Activated naive CD8-positive, alpha-beta T cell treated with anti-CD3 and anti-CD28 coated beads for 36 hours (primary cell): Measurements from ENCODE around the gene VSX2. TPM values are rescaled to one million over a fixed set of nuclear protein-coding genes. Genes with fewer than 3 reads are reported as not detected.
A peak's percentile ranks its signal among the peaks of the same experiment; 100 is the strongest.

Experiments used
- DNase-seq: peaks from one replicate; pipeline ENCODE4 v3.0.0; 2021
- H3K27ac Mint-ChIP-seq: one replicate; pipeline ENCODE4 v1.8.0; 2022; ENCODE audit warnings: mild to moderate bottlenecking, moderate library complexity, mixed read lengths
- H3K27me3 Mint-ChIP-seq: one replicate; pipeline ENCODE4 v1.8.0; 2022; ENCODE audit warnings: mild to moderate bottlenecking, mixed read lengths
- H3K36me3 Mint-ChIP-seq: one replicate; pipeline ENCODE4 v1.8.0; 2021; ENCODE audit warnings: mild to moderate bottlenecking, mixed read lengths
- H3K4me1 Mint-ChIP-seq: one replicate; pipeline ENCODE4 v1.8.0; 2021; ENCODE audit warnings: mixed read lengths
- H3K4me3 Mint-ChIP-seq: one replicate; pipeline ENCODE4 v1.8.0; 2022; ENCODE audit warnings: mild to moderate bottlenecking, moderate library complexity, mixed read lengths
- H3K9me3 Mint-ChIP-seq: one replicate; pipeline ENCODE4 v1.8.0; 2022; ENCODE audit warnings: mixed read lengths
- total RNA-seq, 2 experiments: library from RNA; stranded (reverse); gene quantifications; one replicate each; pipeline ENCODE4 v1.2.3, GENCODE V29; 2021

The VSX2 gene
- total RNA-seq, 2 experiments from 2014 or later: not detected

- H3K27ac Mint-ChIP-seq: no peak overlapping the region
- H3K4me1 Mint-ChIP-seq: peaks cover 3% of the 10 kb centered on the region
- H3K4me3 Mint-ChIP-seq: no peak overlapping the region
- DNase-seq: no peak
- no peaks in the 10 kb centered on the region for H3K36me3 Mint-ChIP-seq
- no peaks in the 10 kb centered on the region for H3K9me3 Mint-ChIP-seq
- peaks cover 15% of the 10 kb centered on the region for H3K27me3 Mint-ChIP-seq
Observed at GRCh38 chr14:74216671-74217070, 22.6 kb upstream of the VSX2 start.

DNA sequence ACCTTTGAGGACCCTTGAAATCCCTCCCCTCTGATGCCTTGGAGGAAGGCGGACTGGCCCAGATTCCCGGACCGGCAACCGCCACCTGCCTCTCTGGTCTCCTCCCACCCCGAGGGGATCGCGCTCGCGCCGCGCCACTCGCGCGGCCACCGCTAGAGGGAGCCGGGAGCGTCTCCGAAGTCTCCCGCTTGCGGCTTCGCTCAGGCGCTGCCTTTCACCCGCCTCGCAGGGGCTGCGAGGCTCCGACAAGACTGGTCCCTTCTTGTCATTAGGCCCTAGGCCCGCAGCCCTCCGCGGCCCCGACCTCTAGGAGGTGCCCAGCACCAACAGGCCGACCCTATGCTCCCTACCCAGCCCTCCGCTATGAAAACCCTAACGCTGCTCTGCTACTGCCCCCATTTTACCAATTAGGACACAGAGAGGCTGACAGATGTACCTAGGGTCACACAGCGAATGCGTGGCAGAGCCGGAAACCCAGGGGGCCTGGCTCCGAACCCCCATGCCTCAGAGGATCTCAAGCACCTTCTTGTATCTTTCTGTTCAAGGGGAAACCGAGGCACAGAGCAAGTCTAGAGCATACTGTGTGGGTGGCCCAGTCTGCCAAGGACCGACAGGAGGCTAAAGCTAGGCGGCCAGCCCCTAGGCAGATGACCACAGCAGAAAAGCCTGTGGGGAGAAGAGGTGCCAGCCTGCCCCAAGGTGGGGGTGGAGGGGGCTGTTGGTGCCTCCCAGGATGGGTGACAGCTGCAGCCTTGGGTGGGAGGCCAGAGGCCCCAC is 21.4 kb upstream of the VSX2 start:
- peak; percentile 77 for DNase-seq
- H3K4me1 Mint-ChIP-seq: peaks cover 3% of the 10 kb centered on the region
- H3K27me3 Mint-ChIP-seq: peaks cover 15% of the 10 kb centered on the region
- no peaks in the 10 kb centered on the region for H3K36me3 Mint-ChIP-seq
- H3K9me3 Mint-ChIP-seq: no peaks in the 10 kb centered on the region
- H3K27ac Mint-ChIP-seq: no peak overlapping the region
- H3K4me3 Mint-ChIP-seq: no peak overlapping the region

DNA sequence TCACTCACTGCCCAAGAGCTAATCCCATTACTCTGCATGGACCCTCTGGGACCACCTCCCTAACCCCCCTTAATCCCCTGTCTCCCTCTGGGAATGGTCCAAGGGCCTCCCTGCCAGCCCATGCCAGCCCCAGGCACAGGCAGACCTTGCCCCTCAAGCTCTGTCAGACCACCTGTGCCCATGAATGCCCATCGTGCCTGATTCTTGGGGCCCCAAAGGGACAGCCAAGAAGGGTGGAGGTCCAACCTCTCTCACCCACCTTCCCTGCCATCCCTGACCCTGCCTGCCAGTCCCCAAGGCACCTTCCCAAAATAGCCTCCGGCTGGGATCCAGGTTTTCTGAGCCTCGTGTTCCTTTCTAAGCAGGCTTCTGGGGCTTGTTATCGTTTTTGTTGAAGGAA is 20.8 kb upstream of the VSX2 start:
- Mint-ChIP-seq H3K27me3 (peaks cover 15% of the 10 kb centered on the region), H3K4me3 (no peak overlapping the region), H3K27ac (no peak overlapping the region), H3K4me1 (peaks cover 3% of the 10 kb centered on the region), H3K9me3 (no peaks in the 10 kb centered on the region), H3K36me3 (no peaks in the 10 kb centered on the region)
- DNase-seq: no peak

GRCh38 chr14:74219277-74220205 is 19.7 kb upstream of the VSX2 start:
- Mint-ChIP-seq H3K9me3 (no peaks in the 10 kb centered on the region), H3K4me3 (no peak overlapping the region), H3K4me1 (peaks cover 3% of the 10 kb centered on the region), H3K27ac (no peak overlapping the region), H3K27me3 (peaks cover 16% of the 10 kb centered on the region), H3K36me3 (no peaks in the 10 kb centered on the region)
- DNase-seq: no peak

DNA sequence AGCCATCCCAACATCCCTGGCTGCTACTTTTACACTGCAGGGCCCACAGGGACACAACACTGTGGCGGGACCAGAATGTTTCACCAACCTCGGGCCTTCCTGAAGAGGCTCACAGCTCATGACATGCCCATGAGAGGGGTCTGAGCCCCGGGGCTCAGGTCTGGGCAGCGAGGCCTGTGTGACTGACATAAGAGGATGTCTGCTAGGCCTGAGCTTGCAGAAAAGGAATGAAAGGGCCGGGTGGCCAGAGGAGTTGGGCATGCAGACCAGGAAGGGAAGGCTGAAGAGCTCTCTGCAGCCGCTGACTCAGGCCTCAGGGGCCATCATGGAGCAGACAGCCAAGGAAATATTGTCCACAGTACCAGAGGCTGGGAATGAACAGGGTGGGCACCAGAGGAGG is 18.3 kb upstream of the VSX2 start:
- no peaks in the 10 kb centered on the region for H3K36me3 Mint-ChIP-seq
- peaks cover 21% of the 10 kb centered on the region for H3K27me3 Mint-ChIP-seq
- no peak for DNase-seq
- no peaks in the 10 kb centered on the region for H3K9me3 Mint-ChIP-seq
- H3K4me3 Mint-ChIP-seq: no peak overlapping the region
- H3K4me1 Mint-ChIP-seq: peaks cover 3% of the 10 kb centered on the region
- no peak overlapping the region for H3K27ac Mint-ChIP-seq

GRCh38 chr14:74221741-74222140 is 17.5 kb upstream of the VSX2 start:
- peaks cover 3% of the 10 kb centered on the region for H3K4me1 Mint-ChIP-seq
- H3K4me3 Mint-ChIP-seq: no peak overlapping the region
- no peak overlapping the region for H3K27ac Mint-ChIP-seq
- H3K27me3 Mint-ChIP-seq: peaks cover 19% of the 10 kb centered on the region
- no peaks in the 10 kb centered on the region for H3K36me3 Mint-ChIP-seq
- no peak for DNase-seq
- no peaks in the 10 kb centered on the region for H3K9me3 Mint-ChIP-seq

GRCh38 chr14:74223016-74223415 is 16.2 kb upstream of the VSX2 start:
- Mint-ChIP-seq H3K9me3 (no peaks in the 10 kb centered on the region), H3K27ac (no peak overlapping the region)

GRCh38 chr14:74231784-74232183 is 7.5 kb upstream of the VSX2 start:
- H3K36me3 Mint-ChIP-seq: no peaks in the 10 kb centered on the region
- no peak overlapping the region for H3K27ac Mint-ChIP-seq
- DNase-seq: no peak
- H3K4me3 Mint-ChIP-seq: no peak overlapping the region
- peaks cover 6% of the 10 kb centered on the region for H3K9me3 Mint-ChIP-seq
- H3K4me1 Mint-ChIP-seq: no peaks in the 10 kb centered on the region
- peaks cover 35% of the 10 kb centered on the region for H3K27me3 Mint-ChIP-seq

More at GRCh38 chr14:74223016-74223415, 16.2 kb upstream of the VSX2 start:
- H3K4me1 Mint-ChIP-seq: peaks cover under 1% of the 10 kb centered on the region
- peaks cover 15% of the 10 kb centered on the region for H3K27me3 Mint-ChIP-seq
- H3K36me3 Mint-ChIP-seq: no peaks in the 10 kb centered on the region
- no peak for DNase-seq
- H3K4me3 Mint-ChIP-seq: no peak overlapping the region

DNA sequence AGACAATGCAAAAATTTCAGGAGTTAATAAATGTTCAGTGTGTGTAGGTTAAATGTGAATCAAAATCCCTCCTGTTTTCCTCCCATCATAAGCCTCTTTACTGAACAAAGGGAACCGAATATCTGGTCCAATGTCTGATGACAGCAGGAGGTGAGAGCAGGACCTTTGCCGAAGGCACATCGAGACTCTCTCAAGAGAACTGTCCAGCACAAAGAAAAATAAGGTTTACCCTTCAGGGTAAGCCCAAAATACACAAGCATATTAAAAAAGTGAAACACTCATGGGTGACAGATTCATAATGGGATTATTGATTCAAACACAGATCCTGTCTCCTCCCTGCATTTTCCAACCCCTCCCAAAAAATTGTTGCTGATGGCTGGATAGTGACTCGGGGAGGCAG is 4.2 kb upstream of the VSX2 start:
- Mint-ChIP-seq H3K9me3 (peaks cover 6% of the 10 kb centered on the region), H3K36me3 (no peaks in the 10 kb centered on the region), H3K4me1 (no peaks in the 10 kb centered on the region), H3K27me3 (peaks cover 52% of the 10 kb centered on the region), H3K4me3 (no peak overlapping the region), H3K27ac (no peak overlapping the region)
- no peak for DNase-seq

GRCh38 chr14:74237441-74237840 is 1.8 kb upstream of the VSX2 start:
- DNase-seq: no peak
- no peak overlapping the region for H3K4me3 Mint-ChIP-seq
- no peak overlapping the region for H3K27ac Mint-ChIP-seq
- peaks cover 9% of the 10 kb centered on the region for H3K4me1 Mint-ChIP-seq
- H3K36me3 Mint-ChIP-seq: no peaks in the 10 kb centered on the region
- peaks cover 72% of the 10 kb centered on the region for H3K27me3 Mint-ChIP-seq
- H3K9me3 Mint-ChIP-seq: peaks cover under 1% of the 10 kb centered on the region

DNA sequence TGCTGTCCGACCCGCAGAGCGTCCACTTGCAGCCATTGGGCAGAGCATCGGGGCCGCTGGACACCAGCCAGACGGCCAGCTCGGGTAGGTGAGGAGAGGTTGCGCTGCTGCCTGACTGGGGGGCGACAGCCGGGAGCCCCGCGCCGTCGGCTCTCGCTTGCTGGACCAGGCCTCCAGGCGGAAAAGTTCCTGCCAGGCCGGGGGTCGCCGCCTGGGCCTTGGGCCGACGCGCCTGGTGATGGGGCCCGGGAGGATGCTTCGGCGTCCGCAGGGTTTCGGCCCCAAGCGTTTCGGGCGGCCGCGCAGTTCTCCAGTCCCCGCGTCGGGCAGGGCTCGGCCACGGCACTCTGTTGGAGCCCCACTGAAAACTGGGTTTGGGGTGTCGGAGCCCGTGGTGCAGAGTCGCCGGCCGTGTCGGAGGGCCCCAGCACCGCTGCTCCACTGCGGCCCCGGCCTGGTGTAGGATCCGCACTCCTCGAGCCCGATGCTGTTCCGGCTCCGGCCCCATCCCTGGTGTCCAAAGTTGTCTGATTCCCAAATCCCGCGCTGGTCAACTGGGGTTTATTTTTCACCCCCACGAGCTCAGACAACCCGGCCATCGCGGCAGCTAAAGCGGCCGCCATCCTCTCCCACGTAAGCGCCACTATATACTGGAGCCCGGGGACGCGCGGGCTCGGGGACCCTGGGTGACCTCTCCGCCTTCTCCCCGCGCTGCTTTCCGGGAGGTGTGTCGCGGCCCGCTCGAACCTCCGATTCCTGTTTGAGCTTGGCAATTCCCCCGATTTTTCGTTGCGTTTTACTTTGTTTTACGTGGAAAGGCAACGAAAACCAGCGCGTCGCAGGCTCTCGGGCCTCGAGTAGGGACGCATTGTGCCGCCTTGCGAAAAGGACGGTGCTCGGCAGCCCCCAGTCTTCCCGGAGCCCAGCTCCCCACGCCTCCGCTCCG is 872 bp downstream of the VSX2 start:
- Mint-ChIP-seq H3K4me3 (peak overlapping the region; percentile 40), H3K27me3 (peaks cover 85% of the 10 kb centered on the region), H3K9me3 (no peaks in the 10 kb centered on the region), H3K27ac (no peak overlapping the region), H3K36me3 (no peaks in the 10 kb centered on the region), H3K4me1 (peaks cover 9% of the 10 kb centered on the region)
- DNase-seq: no peak

DNA sequence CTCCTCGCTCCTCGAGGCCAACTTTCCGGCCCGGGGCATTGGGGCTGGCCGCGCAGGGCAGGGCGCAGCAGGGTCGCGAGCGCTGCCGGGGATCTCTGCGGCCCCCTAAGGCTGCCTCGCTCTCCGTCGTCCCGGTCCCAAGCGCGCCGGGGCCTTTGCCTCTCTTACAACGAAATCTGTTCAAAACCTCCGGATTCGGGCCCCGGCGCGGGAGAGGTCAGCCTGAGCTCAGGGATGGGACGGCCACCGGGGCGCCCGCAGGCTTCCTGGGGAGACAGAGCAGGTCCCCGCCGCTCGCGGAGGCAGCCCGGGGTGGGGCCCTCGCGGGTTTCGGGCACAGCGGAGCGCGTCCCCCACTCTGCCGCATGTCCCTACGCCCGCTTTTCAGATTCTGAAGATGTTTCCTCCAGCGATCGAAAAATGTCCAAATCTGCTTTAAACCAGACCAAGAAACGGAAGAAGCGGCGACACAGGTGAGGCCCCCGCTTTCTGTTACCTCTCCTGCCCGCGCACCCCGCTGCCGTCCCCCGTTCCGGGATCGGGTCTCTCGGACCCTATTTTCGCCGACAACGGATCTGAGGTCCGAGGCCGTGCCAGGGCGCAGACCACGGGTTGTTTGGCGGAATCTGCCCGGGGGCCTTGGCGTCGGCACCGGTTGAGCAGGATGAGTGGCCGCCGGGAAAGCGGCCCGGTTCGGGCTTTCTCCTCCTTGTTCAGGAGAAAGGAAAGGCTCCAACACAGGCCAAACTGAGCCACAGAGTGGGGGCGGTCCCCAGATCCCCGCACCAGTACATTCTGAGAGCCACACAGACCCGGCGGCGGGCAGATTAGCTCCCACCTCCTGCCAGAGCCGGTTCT is 1.8 kb downstream of the VSX2 start:
- Mint-ChIP-seq H3K4me1 (peaks cover 9% of the 10 kb centered on the region), H3K4me3 (peak overlapping the region; percentile 40), H3K27me3 (peaks cover 94% of the 10 kb centered on the region), H3K27ac (no peak overlapping the region), H3K9me3 (no peaks in the 10 kb centered on the region), H3K36me3 (no peaks in the 10 kb centered on the region)
- DNase-seq: no peak

GRCh38 chr14:74241652-74242017 is 2.4 kb downstream of the VSX2 start:
- Mint-ChIP-seq H3K9me3 (no peaks in the 10 kb centered on the region), H3K27me3 (peaks cover 94% of the 10 kb centered on the region), H3K27ac (no peak overlapping the region), H3K4me3 (peak overlapping the region; percentile 29), H3K4me1 (peaks cover 9% of the 10 kb centered on the region), H3K36me3 (no peaks in the 10 kb centered on the region)
- no peak for DNase-seq
